Neuronal stem cell (in vitro differentiated cells): Measurements from ENCODE around the gene TUBB4B.
A peak's percentile ranks its signal among the peaks of the same experiment; 100 is the strongest.

ENCODE experiments used
- DNase-seq: peaks from one replicate; pipeline ENCODE4 v3.0.0-alpha.2; 2013; ENCODE audit warnings: low spot score
- H2AFZ ChIP-seq: one replicate; pipeline ENCODE4 v1.6.1; 2013; ENCODE audit warnings: mild to moderate bottlenecking, low read length, inconsistent platforms
- H2AK5ac ChIP-seq: 2 replicates; pipeline ENCODE4 v1.6.1; 2013; ENCODE audit warnings: low read depth, mild to moderate bottlenecking, inconsistent platforms, low read length, moderate library complexity, mixed read lengths
- H2BK120ac ChIP-seq: 2 replicates; pipeline ENCODE4 v1.6.1; 2013; ENCODE audit warnings: low read depth, mild to moderate bottlenecking, inconsistent platforms, low read length, moderate library complexity, mixed read lengths
- H2BK12ac ChIP-seq: one replicate; pipeline ENCODE4 v1.6.1; 2013; ENCODE audit warnings: low read length, inconsistent platforms
- H2BK15ac ChIP-seq: 2 replicates; pipeline ENCODE4 v1.6.1; 2013; ENCODE audit warnings: mild to moderate bottlenecking, low read length, inconsistent platforms, mixed read lengths
- H2BK5ac ChIP-seq: one replicate; pipeline ENCODE4 v1.6.1; 2013; ENCODE audit warnings: inconsistent platforms, mild to moderate bottlenecking, low read length, moderate library complexity
- H3K14ac ChIP-seq: one replicate; pipeline ENCODE4 v1.6.1; 2013; ENCODE audit warnings: low read length, inconsistent platforms
- H3K18ac ChIP-seq: 2 replicates; pipeline ENCODE4 v1.6.1; 2013; ENCODE audit warnings: low read length, inconsistent platforms
- H3K23ac ChIP-seq: 2 replicates; pipeline ENCODE4 v1.6.1; 2013; ENCODE audit warnings: low read depth, mild to moderate bottlenecking, mixed read lengths, low read length, inconsistent platforms; ENCODE audit not compliant: poor library complexity
- H3K27ac ChIP-seq: replicated peaks from 3 replicates; pipeline ENCODE4 v1.5.1; 2013; ENCODE audit warnings: low read length, inconsistent platforms
- H3K27me3 ChIP-seq, 3 experiments: 2 replicates each; pipeline ENCODE4 v1.6.1; 2013; ENCODE audit warnings: low read length in 3 of 3, mild to moderate bottlenecking in 2 of 3, inconsistent platforms in 1 of 3, low read depth in 1 of 3, mixed read lengths in 1 of 3, moderate library complexity in 1 of 3; ENCODE audit not compliant: control insufficient read depth in 3 of 3, insufficient read depth in 3 of 3
- H3K36me3 ChIP-seq, 2 donors: replicated peaks in 1 of 2; 2 replicates each; pipeline ENCODE4 v1.6.1; 2013; ENCODE audit warnings: low read length in 2 of 2; ENCODE audit not compliant: control insufficient read depth in 2 of 2, insufficient read depth in 2 of 2
- H3K4ac ChIP-seq: 2 replicates; pipeline ENCODE4 v1.6.1; 2013; ENCODE audit warnings: inconsistent platforms, mild to moderate bottlenecking, low read length, moderate library complexity
- H3K4me1 ChIP-seq, 2 donors: 1 replicate in 1 of 2; 2 replicates in 1 of 2; pipeline ENCODE4 v1.6.1; 2013; ENCODE audit warnings: low read length in 2 of 2, low read depth in 1 of 2; ENCODE audit not compliant: control insufficient read depth in 2 of 2, insufficient read depth in 1 of 2
- H3K4me2 ChIP-seq: one replicate; pipeline ENCODE4 v1.6.1; 2013; ENCODE audit warnings: mild to moderate bottlenecking, low read length, inconsistent platforms; ENCODE audit not compliant: insufficient read depth, poor library complexity, severe bottlenecking
- H3K4me3 ChIP-seq, 2 donors: 2 replicates each; pipeline ENCODE4 v1.5.1; 2013; ENCODE audit warnings: low read length in 2 of 2, mild to moderate bottlenecking in 2 of 2, inconsistent platforms in 1 of 2, moderate library complexity in 1 of 2
- H3K79me1 ChIP-seq: one replicate; pipeline ENCODE4 v1.6.1; 2013; ENCODE audit warnings: low read depth, mild to moderate bottlenecking, inconsistent platforms, low read length, moderate library complexity
- H3K9ac ChIP-seq: one replicate; pipeline ENCODE4 v1.6.1; 2013; ENCODE audit warnings: mild to moderate bottlenecking, low read depth, low read length, inconsistent platforms; ENCODE audit not compliant: poor library complexity
- H3K9me3 ChIP-seq, 2 donors: replicated peaks in 1 of 2; 2 replicates each; pipeline versions ENCODE3 to v1.6.1; 2013; ENCODE audit warnings: low read length in 2 of 2, mild to moderate bottlenecking in 2 of 2, inconsistent platforms in 1 of 2, low read depth in 1 of 2, mixed read lengths in 1 of 2, moderate library complexity in 1 of 2; ENCODE audit not compliant: control insufficient read depth in 2 of 2, insufficient read depth in 1 of 2
- H4K8ac ChIP-seq: one replicate; pipeline ENCODE4 v1.6.1; 2013; ENCODE audit warnings: low read depth, mild to moderate bottlenecking, inconsistent platforms, low read length, moderate library complexity
- H4K91ac ChIP-seq: one replicate; pipeline ENCODE4 v1.6.1; 2013; ENCODE audit warnings: low read length, low read depth, mild to moderate bottlenecking, inconsistent platforms; ENCODE audit not compliant: poor library complexity
- WGBS, 2 donors: extraction: QIAGEN DNeasy Blood & Tissue Kit; methylation state at CpG; one replicate each; pipeline ENCODE4 v1.1.7; 2013; ENCODE audit warnings: missing lambda C conversion rate in 2 of 2, mixed read lengths in 1 of 2; ENCODE audit not compliant: insufficient read length in 2 of 2, insufficient replicate concordance in 1 of 2; ENCODE audit errors: extremely low coverage in 2 of 2; 5-methylcytosine and 5-hydroxymethylcytosine counted together

Gene TUBB4B

GRCh38 chr9:137227054-137227852, 13.8 kb upstream of the TUBB4B start, which contains the start of gene RNF224:
TSS of gene RNF224 (plus strand) at chr9:137227502. CDS start at chr9:137228336, 834 bp downstream.
- Histone ChIP-seq H2AFZ (peak within 1 kb of the TSS; percentile 68), H3K36me3 (no peaks in the 10 kb centered on the region), H3K4ac (peak within 1 kb of the TSS; percentile 76), H3K9me3 (no peaks in the 10 kb centered on the region), H2BK5ac (no peak within 1 kb of the TSS), H3K14ac (peak within 1 kb of the TSS; percentile 31), H2BK12ac (peak within 1 kb of the TSS; percentile 22), H3K79me1 (no peaks in the 10 kb centered on the region), H2BK15ac (peak within 1 kb of the TSS; percentile 95), H3K23ac (peak within 1 kb of the TSS; percentile 70), H3K27ac (no peak within 1 kb of the TSS), H2BK120ac (no peak within 1 kb of the TSS), H3K4me1 (peaks cover 9 to 15% of the 10 kb centered on the region in 2 donors), H2AK5ac (peak within 1 kb of the TSS; percentile 75), H3K9ac (no peak within 1 kb of the TSS), H3K4me2 (no peak within 1 kb of the TSS), H4K8ac (peak within 1 kb of the TSS; percentile 50), H3K27me3 (peaks cover under 1 to 8% (median 7%) of the 10 kb centered on the region in 3 experiments), H3K4me3 (peak within 1 kb of the TSS in 1 of 2 donors; percentile 41), H3K18ac (peak within 1 kb of the TSS; percentile 57), H4K91ac (peak within 1 kb of the TSS; percentile 64)
- WGBS, 2 donors: no CpG with 5 or more reads among the region's 25 CpGs
- DNase-seq: peak; percentile 74

DNA sequence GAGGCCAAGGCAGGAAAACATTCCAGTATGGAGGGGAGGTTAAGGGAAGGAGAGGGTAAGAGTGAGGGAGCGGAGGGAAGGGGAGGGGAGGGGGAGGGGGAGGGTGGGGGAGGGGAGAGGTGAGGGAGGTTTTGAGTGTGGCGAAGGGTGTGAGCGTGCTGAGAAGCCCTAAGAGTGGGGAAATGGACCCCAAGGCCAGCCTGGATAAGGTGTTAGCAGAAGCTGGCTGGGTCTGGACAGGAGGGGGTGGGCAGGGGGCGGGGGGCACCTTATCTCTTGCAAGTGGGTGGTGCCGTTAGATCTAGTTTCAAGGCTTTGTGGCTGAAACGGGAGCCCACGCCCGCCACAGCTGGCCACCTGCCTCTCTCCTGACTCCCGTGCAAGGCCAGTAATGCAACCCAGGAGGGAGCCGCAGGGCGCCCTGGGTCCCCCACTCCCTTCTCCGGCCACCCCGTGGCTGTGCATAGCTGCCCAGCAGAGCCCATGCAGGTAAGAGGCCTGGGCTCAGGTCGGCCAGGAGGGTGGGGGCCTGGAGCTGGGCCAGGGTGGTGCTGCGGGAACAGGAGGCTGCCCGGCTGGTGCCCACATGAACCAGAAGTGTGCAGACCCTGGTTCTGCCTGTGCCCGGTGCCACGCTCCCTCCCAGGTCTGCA, 13.1 kb upstream of the TUBB4B start:
- WGBS, 2 donors: no CpG with 5 or more reads among the region's 18 CpGs
- Histone ChIP-seq H3K79me1 (no peaks in the 10 kb centered on the region), H3K4me1 (peaks cover 4 to 10% of the 10 kb centered on the region in 2 donors), H3K9me3 (no peaks in the 10 kb centered on the region), H3K14ac (peak overlapping the region; percentile 21), H3K27me3 (peaks cover 0 to 7% (median under 1%) of the 10 kb centered on the region in 3 experiments), H2AK5ac (peak overlapping the region; percentile 75), H4K91ac (no peak overlapping the region), H3K27ac (no peak overlapping the region), H2BK5ac (no peak overlapping the region), H4K8ac (no peak overlapping the region), H3K4me2 (no peak overlapping the region), H2AFZ (no peak overlapping the region), H3K23ac (no peak overlapping the region), H3K4me3 (no peak overlapping the region), H2BK120ac (no peak overlapping the region), H3K18ac (no peak overlapping the region), H2BK15ac (no peak overlapping the region), H2BK12ac (peak overlapping the region; percentile 10), H3K36me3 (no peaks in the 10 kb centered on the region), H3K9ac (no peak overlapping the region), H3K4ac (no peak overlapping the region)
- no peak for DNase-seq

GRCh38 chr9:137228506-137228967, 12.6 kb upstream of the TUBB4B start:
- Histone ChIP-seq H2AFZ (no peak overlapping the region), H3K79me1 (no peaks in the 10 kb centered on the region), H3K27me3 (peaks cover 0 to 7% (median 0%) of the 10 kb centered on the region in 3 experiments), H3K36me3 (no peaks in the 10 kb centered on the region), H3K18ac (peak overlapping the region; percentile 38), H2BK5ac (no peak overlapping the region), H2BK120ac (no peak overlapping the region), H3K27ac (no peak overlapping the region), H2BK12ac (no peak overlapping the region), H3K9ac (no peak overlapping the region), H3K4ac (peak overlapping the region; percentile 23), H3K9me3 (no peaks in the 10 kb centered on the region), H3K4me3 (no peak overlapping the region), H3K4me2 (peak overlapping the region; percentile 2), H3K4me1 (peaks cover 2 to 9% of the 10 kb centered on the region in 2 donors), H4K8ac (no peak overlapping the region), H3K23ac (peak overlapping the region; percentile 93), H2AK5ac (peak overlapping the region; percentile 75), H2BK15ac (no peak overlapping the region), H3K14ac (peak overlapping the region; percentile 21), H4K91ac (no peak overlapping the region)
- DNase-seq: no peak
- no CpG with 5 or more reads among the region's 29 CpGs for WGBS, 2 donors
